ENCODE measurements around the gene HCN1. TPM values are rescaled to one million over a fixed set of nuclear protein-coding genes. Genes with fewer than 3 reads are reported as not detected.

Gene HCN1
- total and polyA plus RNA-seq, 12 donors = 0.05 to 0.20 (median 0.07) TPM; not detected in 3

DNA sequence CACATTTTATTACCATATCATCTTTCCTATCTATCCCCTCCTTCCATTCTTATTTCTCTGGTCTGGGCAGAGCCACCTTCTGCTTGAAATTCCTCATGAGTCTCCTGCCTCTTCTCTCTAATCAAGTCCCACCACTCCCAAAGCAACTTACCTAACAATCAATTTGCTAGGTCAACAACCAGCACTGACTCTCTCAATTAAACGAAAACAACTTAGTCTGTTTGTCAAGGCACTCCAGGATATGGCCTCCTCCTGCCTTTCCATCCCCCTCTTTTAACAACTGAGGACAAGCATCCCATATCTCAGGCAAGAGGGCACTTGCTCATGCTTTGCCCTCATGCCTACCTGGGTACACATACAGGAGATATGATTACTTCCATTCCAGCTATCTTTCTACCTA is 47.4 kb downstream of the HCN1 start:
- Histone ChIP-seq H3K4me1 (no peaks in the 10 kb centered on the region), H3K27me3 (no peaks in the 10 kb centered on the region), H3K27ac (no peak overlapping the region), H3K9me3 (no peaks in the 10 kb centered on the region), H3K36me3 (no peaks in the 10 kb centered on the region), H3K4me3 (no peak overlapping the region)
- 18 to 24% methylated on average over 1 of the region's 1 CpG for WGBS, 2 donors
- DNase-seq (no peak), ATAC-seq (no peak)
- intact Hi-C loops (cut with DNase I) = loop anchor here in 1 of 10 donors (10.0 kb wide), 1 partner anchor 614 kb away; no protein-coding TSS in a partner anchor
- no peak for TF ChIP-seq CTCF (IDR thresholded peaks at IDR 0.05)

DNA sequence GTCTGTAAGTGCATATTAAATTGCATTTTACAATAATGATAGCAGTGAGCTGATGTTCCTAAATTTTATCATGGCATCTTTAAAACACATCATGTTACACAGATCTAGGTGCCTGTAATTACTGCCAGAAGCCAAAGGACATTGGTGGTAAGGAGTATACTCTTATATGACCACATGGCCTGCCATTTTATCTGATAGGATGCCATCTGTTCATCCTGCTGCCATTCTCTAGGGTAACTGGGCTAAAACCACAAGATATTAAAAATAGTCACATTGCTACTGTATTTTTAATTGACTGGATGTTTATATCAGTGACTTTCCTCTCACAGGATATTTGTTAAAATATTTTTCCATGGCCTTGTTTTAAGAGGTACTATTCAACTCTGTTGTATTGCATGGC is 53.1 kb downstream of the HCN1 start:
- TF ChIP-seq CTCF (IDR thresholded peaks at IDR 0.05) = no peak
- H3K27me3 ChIP-seq = no peaks in the 10 kb centered on the region
- no peaks in the 10 kb centered on the region for H3K9me3 ChIP-seq
- no peaks in the 10 kb centered on the region for H3K4me1 ChIP-seq
- H3K4me3 ChIP-seq = no peak overlapping the region
- no peaks in the 10 kb centered on the region for H3K36me3 ChIP-seq
- no peak overlapping the region for H3K27ac ChIP-seq
- intact Hi-C loops (cut with DNase I) = loop anchor here in 1 of 10 donors (10.0 kb wide), 1 partner anchor 608 kb away; no protein-coding TSS in a partner anchor
- DNase-seq (no peak), ATAC-seq (no peak)

- intact Hi-C loops (cut with DNase I) = loop anchor here in 1 of 10 donors (10.0 kb wide), 1 partner anchor 608 kb away; no protein-coding TSS in a partner anchor
Observed at GRCh38 chr5:45642370-45642769, 53.8 kb downstream of the HCN1 start.

DNA sequence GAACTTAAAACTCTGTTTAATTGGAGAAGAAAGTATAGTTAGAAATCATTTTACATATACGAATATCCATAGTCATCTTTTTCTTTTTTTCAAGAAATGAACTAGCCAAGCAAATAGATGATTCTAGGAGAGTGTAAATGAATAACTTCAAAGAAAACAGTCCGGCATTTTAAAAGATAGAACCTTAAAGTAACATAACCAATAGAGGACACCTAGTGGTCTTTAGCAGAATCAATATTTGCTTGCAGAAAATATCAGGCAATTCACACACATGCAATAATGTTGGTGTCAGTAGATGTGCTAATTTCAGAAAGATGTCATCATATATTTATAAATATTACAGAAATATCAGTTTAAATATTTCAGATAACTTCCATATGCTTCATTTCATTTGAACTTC is 57.1 kb downstream of the HCN1 start:
- Histone ChIP-seq H3K27me3 (no peaks in the 10 kb centered on the region), H3K9me3 (no peaks in the 10 kb centered on the region), H3K27ac (no peak overlapping the region), H3K4me1 (no peaks in the 10 kb centered on the region), H3K4me3 (no peak overlapping the region), H3K36me3 (no peaks in the 10 kb centered on the region)
- 51 to 57% methylated on average over 2 of the region's 2 CpGs for WGBS, 2 donors
- TF ChIP-seq CTCF (IDR thresholded peaks at IDR 0.05) = peak in 6 of 9 donors; percentile 16 to 40 (median 34)
- ATAC-seq = no peak
- no peak for DNase-seq
- intact Hi-C loops (cut with DNase I) = loop anchor here in 1 of 10 donors (10.0 kb wide), 1 partner anchor 104 kb away; no protein-coding TSS in a partner anchor

More at GRCh38 chr5:45642370-45642769, 53.8 kb downstream of the HCN1 start:
- no peaks in the 10 kb centered on the region for H3K36me3 ChIP-seq
- H3K27ac ChIP-seq = no peak overlapping the region
- H3K9me3 ChIP-seq = no peaks in the 10 kb centered on the region
- no peaks in the 10 kb centered on the region for H3K27me3 ChIP-seq
- DNase-seq (no peak), ATAC-seq (no peak)
- H3K4me3 ChIP-seq = no peak overlapping the region
- no peak for TF ChIP-seq CTCF (IDR thresholded peaks at IDR 0.05)
- H3K4me1 ChIP-seq = no peaks in the 10 kb centered on the region
